Naive thymus-derived CD4-positive, alpha-beta T cell (primary cell): Measurements from ENCODE around the gene TLK2. TPM values are rescaled to one million over a fixed set of nuclear protein-coding genes. Genes with fewer than 3 reads are reported as not detected.
A peak's percentile ranks its signal among the peaks of the same experiment; 100 is the strongest.
"Not testable (repeated sequence)": the region's sequence is repeated elsewhere in the genome, so short reads cannot be mapped to it uniquely, and the experiment has no call there.

ENCODE experiments used
- ATAC-seq: fragments of 150-1000 bp; cut with Tn5 transposase; 2 replicates; pipeline ENCODE4 v1.10.0; 2021; ENCODE audit warnings: mild to moderate bottlenecking, moderate library complexity
- CTCF ChIA-PET: fragments of 350-600 bp; sonication (Branson Sonifier 250); formaldehyde crosslinking; loops from one replicate; lab custom pipeline; 2021; ENCODE audit warnings: antibody characterized with exemption; lab: Charles Lee
- POLR2A ChIA-PET: fragments of 350-600 bp; sonication (Branson Sonifier 250); formaldehyde crosslinking; loops from one replicate; lab custom pipeline; 2021; ENCODE audit warnings: antibody characterized with exemption, inconsistent platforms; lab: Charles Lee
- DNase-seq, 9 donors: peaks; one replicate each; pipeline versions ENCODE4 v3.0.0 to v3.0.0-alpha.2; 2020 to 2022; ENCODE audit warnings: mixed read lengths in 1 of 9
- H3K27ac ChIP-seq: one replicate; pipeline ENCODE4 v1.7.0; 2013; ENCODE audit warnings: mild to moderate bottlenecking, low read depth, low read length, moderate library complexity
- H3K27me3 ChIP-seq, 2 donors: one replicate each; pipeline ENCODE4 v1.7.0; 2013; ENCODE audit warnings: low read length in 2 of 2, mild to moderate bottlenecking in 2 of 2, moderate library complexity in 2 of 2; ENCODE audit not compliant: control insufficient read depth in 2 of 2, insufficient read depth in 2 of 2
- H3K36me3 ChIP-seq, 3 experiments: 1 replicate in 2 of 3; 2 replicates in 1 of 3; pipeline ENCODE4 v1.7.0; 2013; ENCODE audit warnings: low read length in 3 of 3, mild to moderate bottlenecking in 3 of 3, moderate library complexity in 1 of 3; ENCODE audit not compliant: insufficient read depth in 3 of 3, control insufficient read depth in 2 of 3
- H3K4me1 ChIP-seq, 2 donors: one replicate each; pipeline ENCODE4 v1.7.0; 2013; ENCODE audit warnings: low read length in 2 of 2, mild to moderate bottlenecking in 2 of 2, moderate library complexity in 1 of 2; ENCODE audit not compliant: control insufficient read depth in 2 of 2, insufficient read depth in 2 of 2
- H3K4me3 ChIP-seq: 2 replicates; pipeline ENCODE4 v1.7.0; 2013; ENCODE audit warnings: mild to moderate bottlenecking, low read length
- H3K9me3 ChIP-seq, 3 experiments: 1 replicate in 2 of 3; 2 replicates in 1 of 3; pipeline ENCODE4 v1.7.0; 2013; ENCODE audit warnings: low read length in 3 of 3; ENCODE audit not compliant: control insufficient read depth in 2 of 3
- H3K27ac Mint-ChIP-seq, 9 donors: one replicate each; pipeline ENCODE4 v1.8.0; 2020 to 2022; ENCODE audit warnings: mixed read lengths in 9 of 9, mild to moderate bottlenecking in 8 of 9, moderate library complexity in 5 of 9, inconsistent platforms in 2 of 9
- H3K27me3 Mint-ChIP-seq, 5 donors: one replicate each; pipeline ENCODE4 v1.8.0; 2021 to 2022; ENCODE audit warnings: mixed read lengths in 5 of 5, mild to moderate bottlenecking in 1 of 5
- H3K36me3 Mint-ChIP-seq, 5 donors: one replicate each; pipeline ENCODE4 v1.8.0; 2020 to 2022; ENCODE audit warnings: mixed read lengths in 5 of 5, mild to moderate bottlenecking in 3 of 5, inconsistent platforms in 1 of 5
- H3K4me1 Mint-ChIP-seq, 7 donors: one replicate each; pipeline ENCODE4 v1.8.0; 2020 to 2022; ENCODE audit warnings: mixed read lengths in 7 of 7, mild to moderate bottlenecking in 3 of 7, inconsistent platforms in 1 of 7
- H3K4me3 Mint-ChIP-seq, 10 donors: one replicate each; pipeline ENCODE4 v1.8.0; 2020 to 2022; ENCODE audit warnings: mild to moderate bottlenecking in 10 of 10, mixed read lengths in 10 of 10, moderate library complexity in 6 of 10, inconsistent platforms in 2 of 10
- H3K9me3 Mint-ChIP-seq, 11 donors: one replicate each; pipeline ENCODE4 v1.8.0; 2020 to 2022; ENCODE audit warnings: mixed read lengths in 11 of 11, mild to moderate bottlenecking in 4 of 11, inconsistent platforms in 1 of 11, moderate library complexity in 1 of 11
- intact Hi-C, 2 donors: fragments of 100-400 bp; cut with micrococcal nuclease; formaldehyde crosslinking; loops; one replicate each; pipeline ENCODE4 v1.15.1; 2023
- polyA plus RNA-seq, 2 donors: library from polyadenylated mRNA; unstranded; fragments of 300-500 nt; fragmentation: Illumina TruSeq; gene quantifications; one replicate each; pipeline ENCODE4 v1.2.3, GENCODE V29; 2021
- total RNA-seq, 6 experiments: library from RNA in 5 of 6; stranded (reverse) in 5 of 6; gene quantifications; 1 replicate in 5 of 6; 2 replicates in 1 of 6; pipeline ENCODE4 v1.2.3 and lab custom pipeline; 2021 to 2026

Gene TLK2
- total and polyA plus RNA-seq, 7 experiments from 2014 or later = 7.6 to 84.8 (median 64.5) TPM

DNA sequence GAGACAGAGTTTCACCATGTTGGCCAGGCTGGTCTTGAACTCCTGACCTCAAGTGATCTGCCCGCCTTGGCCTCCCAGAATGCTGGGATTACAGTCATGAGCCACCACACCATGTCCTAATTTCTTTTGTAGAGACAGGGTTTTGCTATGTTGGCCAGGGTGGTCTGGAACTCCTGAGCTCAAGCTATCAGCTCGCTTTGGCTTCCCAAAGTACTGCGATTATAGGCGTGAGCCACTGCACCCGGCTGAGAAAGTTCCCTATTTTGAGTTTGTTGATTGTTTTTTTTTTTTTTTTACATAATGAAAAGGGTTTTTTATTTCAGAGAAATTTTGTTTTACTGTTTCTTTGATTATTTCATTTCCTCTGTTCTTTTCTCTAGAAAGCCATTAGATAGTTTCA, 67.4 kb downstream of the TLK2 start:
- H3K4me3 ChIP-seq, DNase-seq, H3K27me3 ChIP-seq, intact Hi-C loops, POLR2A ChIA-PET, H3K36me3 ChIP-seq, H3K27me3 Mint-ChIP-seq, H3K4me3 Mint-ChIP-seq, H3K27ac ChIP-seq, ATAC-seq, H3K4me1 ChIP-seq, H3K9me3 ChIP-seq: not testable (repeated sequence)
- Mint-ChIP-seq H3K27ac (peak overlapping the region in 3 of 9 donors; percentile 12 to 73 (median 15)), H3K4me1 (peaks cover 5 to 27% (median 20%) of the 10 kb centered on the region in 7 donors), H3K36me3 (peaks cover 7 to 31% (median 23%) of the 10 kb centered on the region in 5 donors), H3K9me3 (peaks cover 0 to 11% (median 2%) of the 10 kb centered on the region in 11 donors)
- CTCF ChIA-PET = interaction anchor here (0.7 kb wide), 1 partner anchor 12 kb away, joined by 6 read pairs; no protein-coding TSS in a partner anchor

DNA sequence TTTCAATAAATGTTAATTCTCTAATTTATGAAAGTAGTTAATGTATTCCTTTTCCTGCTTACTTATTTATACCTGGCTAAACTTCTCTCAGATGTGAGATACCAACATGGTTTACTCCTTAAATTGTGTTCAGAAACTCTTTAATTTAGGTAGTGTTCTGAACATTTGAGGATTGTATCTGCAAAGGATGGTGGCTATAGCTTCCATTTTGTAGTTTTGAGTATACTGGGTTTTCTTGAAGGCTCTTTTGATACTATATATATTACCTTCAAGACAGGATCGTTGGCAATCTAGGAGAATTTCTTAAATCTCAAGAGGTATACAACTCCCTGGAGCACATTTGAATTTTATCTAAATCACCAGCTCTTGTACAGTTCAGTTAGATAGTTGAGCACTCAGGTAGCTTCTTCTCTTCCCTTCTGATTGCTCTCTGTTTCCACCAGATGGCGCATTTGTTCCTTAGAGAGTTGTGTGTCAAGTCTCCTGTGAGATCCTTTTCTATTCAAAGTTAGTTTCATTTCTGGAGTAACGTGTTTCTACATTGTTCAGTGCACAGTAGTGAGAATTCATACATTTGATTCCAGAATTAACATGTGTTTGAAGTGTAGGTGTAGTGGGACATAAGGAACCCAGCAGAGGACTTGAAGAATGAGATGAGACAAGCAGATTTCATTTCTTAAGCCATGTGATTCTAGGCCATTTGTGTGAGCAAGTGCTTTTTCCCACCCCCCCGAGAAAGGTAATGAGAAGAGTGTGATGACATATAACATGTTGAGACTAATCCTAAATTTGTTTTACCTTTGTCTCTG, 74.4 kb downstream of the TLK2 start:
- DNase-seq = peak in 7 of 9 donors; percentile 24 to 65 (median 55)
- ATAC-seq = peak; percentile 94
- H3K9me3 ChIP-seq, H3K27me3 ChIP-seq, H3K4me1 ChIP-seq, H3K27ac ChIP-seq, H3K27me3 Mint-ChIP-seq, H3K4me3 ChIP-seq, H3K9me3 Mint-ChIP-seq, POLR2A ChIA-PET, H3K36me3 ChIP-seq: not testable (repeated sequence)
- H3K4me1 Mint-ChIP-seq = peaks cover 6 to 17% (median 7%) of the 10 kb centered on the region in 7 donors
- peaks cover 0 to 20% (median 11%) of the 10 kb centered on the region in 5 donors for H3K36me3 Mint-ChIP-seq
- peak overlapping the region in 9 of 10 donors; percentile 36 to 85 (median 70) for H3K4me3 Mint-ChIP-seq
- CTCF ChIA-PET = interaction anchor here (0.8 kb wide), 1 partner anchor 9 kb away, joined by 3 read pairs; no protein-coding TSS in a partner anchor
- intact Hi-C loops = loop anchor here (2.0 kb wide), 1 partner anchor 416 kb away; no protein-coding TSS in a partner anchor
- peak overlapping the region; percentile 4 to 84 (median 81) for H3K27ac Mint-ChIP-seq

- POLR2A ChIA-PET, H3K27ac Mint-ChIP-seq, H3K9me3 Mint-ChIP-seq, intact Hi-C loops, H3K4me3 ChIP-seq, DNase-seq, H3K27me3 ChIP-seq, H3K4me1 ChIP-seq, H3K9me3 ChIP-seq, H3K27me3 Mint-ChIP-seq, H3K27ac ChIP-seq, CTCF ChIA-PET, ATAC-seq, H3K4me3 Mint-ChIP-seq: not testable (repeated sequence)
- peaks cover 6 to 22% (median 12%) of the 10 kb centered on the region in 7 donors for H3K4me1 Mint-ChIP-seq
- H3K36me3 ChIP-seq = peaks cover 1 to 13% (median 4%) of the 10 kb centered on the region in 3 experiments
- peaks cover 5 to 30% (median 22%) of the 10 kb centered on the region in 5 donors for H3K36me3 Mint-ChIP-seq
Observed at GRCh38 chr17:62557532-62557931, 78.9 kb downstream of the TLK2 start.

- Mint-ChIP-seq H3K4me1 (peaks cover 0 to 19% (median 11%) of the 10 kb centered on the region in 7 donors), H3K36me3 (peaks cover 10 to 31% (median 25%) of the 10 kb centered on the region in 5 donors)
- H3K36me3 ChIP-seq = peaks cover 4 to 19% (median 10%) of the 10 kb centered on the region in 3 experiments
- H3K27ac ChIP-seq, intact Hi-C loops, H3K27me3 ChIP-seq, H3K9me3 ChIP-seq, CTCF ChIA-PET, H3K4me3 Mint-ChIP-seq, H3K4me1 ChIP-seq, ATAC-seq, POLR2A ChIA-PET, DNase-seq, H3K9me3 Mint-ChIP-seq, H3K4me3 ChIP-seq, H3K27ac Mint-ChIP-seq, H3K27me3 Mint-ChIP-seq: not testable (repeated sequence)
Observed at GRCh38 chr17:62558941-62559340, 80.3 kb downstream of the TLK2 start.

DNA sequence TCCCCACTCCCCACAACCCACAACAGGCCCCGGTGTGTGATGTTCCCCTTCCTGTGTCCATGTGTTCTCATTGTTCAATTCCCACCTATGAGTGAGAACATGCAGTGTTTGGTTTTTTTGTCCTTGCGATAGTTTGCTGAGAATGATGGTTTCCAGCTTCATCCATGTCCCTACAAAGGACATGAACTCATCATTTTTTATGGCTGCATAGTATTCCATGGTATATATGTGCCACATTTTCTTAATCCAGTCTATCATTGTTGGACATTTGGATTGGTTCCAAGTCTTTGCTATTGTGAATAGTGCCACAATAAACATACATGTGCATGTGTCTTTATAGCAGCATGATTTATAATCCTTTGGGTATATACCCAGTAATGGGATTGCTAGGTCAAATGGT, 82.3 kb downstream of the TLK2 start:
- H3K4me3 ChIP-seq, DNase-seq, H3K9me3 Mint-ChIP-seq, ATAC-seq, CTCF ChIA-PET, H3K27ac Mint-ChIP-seq, H3K27me3 Mint-ChIP-seq, H3K27me3 ChIP-seq, H3K4me3 Mint-ChIP-seq, H3K4me1 ChIP-seq, H3K9me3 ChIP-seq, H3K27ac ChIP-seq, intact Hi-C loops, POLR2A ChIA-PET: not testable (repeated sequence)
- Mint-ChIP-seq H3K4me1 (peaks cover 5 to 21% (median 11%) of the 10 kb centered on the region in 7 donors), H3K36me3 (peaks cover 10 to 43% (median 34%) of the 10 kb centered on the region in 5 donors)
- H3K36me3 ChIP-seq = peaks cover 4 to 30% (median 14%) of the 10 kb centered on the region in 3 experiments

DNA sequence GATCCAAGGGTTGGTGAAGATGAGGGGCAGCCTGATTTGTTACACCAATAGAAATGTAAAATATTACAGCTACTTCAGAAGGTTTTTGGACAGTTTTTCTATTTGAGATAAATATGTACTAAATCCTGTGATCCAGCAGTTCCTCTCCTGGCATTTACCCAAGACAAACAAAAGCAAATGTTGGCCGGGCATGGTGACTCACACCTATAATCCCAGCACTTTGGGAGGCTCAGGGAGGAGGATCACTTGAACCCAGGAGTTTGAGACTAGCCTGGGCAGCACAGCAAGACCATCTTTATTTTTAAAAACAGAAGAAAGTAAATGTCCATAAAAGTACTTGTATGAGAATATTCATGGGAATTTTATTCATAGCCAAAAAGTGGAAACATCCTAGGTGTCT, 84.0 kb downstream of the TLK2 start:
- peaks cover 0 to 2% (median 0%) of the 10 kb centered on the region in 11 donors for H3K9me3 Mint-ChIP-seq
- intact Hi-C loops = no loop called here
- H3K4me1 Mint-ChIP-seq = peaks cover 3 to 17% (median 11%) of the 10 kb centered on the region in 7 donors
- ChIA-PET CTCF (no interaction called here), POLR2A (no interaction called here)
- ATAC-seq = no peak
- DNase-seq = no peak
- Histone ChIP-seq H3K27me3 (no peaks in the 10 kb centered on the region), H3K4me1 (no peaks in the 10 kb centered on the region), H3K9me3 (no peaks in the 10 kb centered on the region), H3K4me3 (no peak overlapping the region), H3K27ac (no peak overlapping the region), H3K36me3 (peaks cover 7 to 38% (median 14%) of the 10 kb centered on the region in 3 experiments)
- H3K36me3 Mint-ChIP-seq = peaks cover 14 to 40% (median 27%) of the 10 kb centered on the region in 5 donors
- H3K27me3 Mint-ChIP-seq = no peaks in the 10 kb centered on the region
- H3K27ac Mint-ChIP-seq = no peak overlapping the region
- H3K4me3 Mint-ChIP-seq = no peak overlapping the region
